Calu3 (cell line): ENCODE results near the gene NSFL1C. TPM values are rescaled to one million over a fixed set of nuclear protein-coding genes. Genes with fewer than 3 reads are reported as not detected.

ENCODE experiments used
- BruUV-seq: library from RNA; stranded (reverse); fragments of 400-500 nt; replicated peaks from 2 replicates; lab custom pipeline; 2021; lab: Mats Ljungman, UMichigan
- CTCF ChIA-PET: fragments of 300-600 bp; sonication (Branson Sonifier 250); formaldehyde crosslinking; loops from one replicate; lab custom pipeline; 2022; ENCODE audit warnings: antibody characterized with exemption; lab: Charles Lee
- DNase-seq: peaks from one replicate; pipeline ENCODE4 v3.0.0; 2022
- H3K27ac Mint-ChIP-seq: one replicate; pipeline ENCODE4 v1.8.0; 2022; ENCODE audit warnings: mixed read lengths; ENCODE audit not compliant: unreplicated experiment
- H3K27me3 Mint-ChIP-seq: one replicate; pipeline ENCODE4 v1.8.0; 2022; ENCODE audit warnings: mixed read lengths; ENCODE audit not compliant: unreplicated experiment
- H3K36me3 Mint-ChIP-seq: one replicate; pipeline ENCODE4 v1.8.0; 2022; ENCODE audit warnings: mild to moderate bottlenecking, moderate library complexity, mixed read lengths; ENCODE audit not compliant: insufficient read depth, unreplicated experiment
- H3K4me1 Mint-ChIP-seq: one replicate; pipeline ENCODE4 v1.8.0; 2022; ENCODE audit warnings: mild to moderate bottlenecking, low read depth, mixed read lengths; ENCODE audit not compliant: unreplicated experiment
- H3K4me3 Mint-ChIP-seq: one replicate; pipeline ENCODE4 v1.8.0; 2022; ENCODE audit warnings: mild to moderate bottlenecking, low read depth, moderate library complexity, mixed read lengths; ENCODE audit not compliant: unreplicated experiment
- H3K9me3 Mint-ChIP-seq: one replicate; pipeline ENCODE4 v1.8.0; 2022; ENCODE audit warnings: low read depth, mixed read lengths; ENCODE audit not compliant: unreplicated experiment
- intact Hi-C: fragments of 100-400 bp; cut with micrococcal nuclease; formaldehyde crosslinking; loops from one replicate; pipeline ENCODE4 v1.10.0; 2022; ENCODE audit not compliant: unreplicated experiment
- total RNA-seq: library from RNA; stranded (reverse); gene quantifications from 2 replicates; pipeline ENCODE4 v1.2.3, GENCODE V29; 2022
- TF ChIP-seq, protein P1 (sequence below): fragments of 200-600 bp; IDR thresholded peaks from one replicate; pipeline ENCODE4 v1.8.0; 2022; ENCODE audit warnings: antibody characterized with exemption; ENCODE audit not compliant: unreplicated experiment

NSFL1C gene
- total RNA-seq, 1 experiment from 2014 or later = 81.0 TPM

GRCh38 chr20:1490643-1491195 is 24.1 kb upstream of the NSFL1C start:
- BruUV-seq = no TSS peak
- no peaks in the 10 kb centered on the region for H3K36me3 Mint-ChIP-seq
- TF ChIP-seq, protein P1, sequence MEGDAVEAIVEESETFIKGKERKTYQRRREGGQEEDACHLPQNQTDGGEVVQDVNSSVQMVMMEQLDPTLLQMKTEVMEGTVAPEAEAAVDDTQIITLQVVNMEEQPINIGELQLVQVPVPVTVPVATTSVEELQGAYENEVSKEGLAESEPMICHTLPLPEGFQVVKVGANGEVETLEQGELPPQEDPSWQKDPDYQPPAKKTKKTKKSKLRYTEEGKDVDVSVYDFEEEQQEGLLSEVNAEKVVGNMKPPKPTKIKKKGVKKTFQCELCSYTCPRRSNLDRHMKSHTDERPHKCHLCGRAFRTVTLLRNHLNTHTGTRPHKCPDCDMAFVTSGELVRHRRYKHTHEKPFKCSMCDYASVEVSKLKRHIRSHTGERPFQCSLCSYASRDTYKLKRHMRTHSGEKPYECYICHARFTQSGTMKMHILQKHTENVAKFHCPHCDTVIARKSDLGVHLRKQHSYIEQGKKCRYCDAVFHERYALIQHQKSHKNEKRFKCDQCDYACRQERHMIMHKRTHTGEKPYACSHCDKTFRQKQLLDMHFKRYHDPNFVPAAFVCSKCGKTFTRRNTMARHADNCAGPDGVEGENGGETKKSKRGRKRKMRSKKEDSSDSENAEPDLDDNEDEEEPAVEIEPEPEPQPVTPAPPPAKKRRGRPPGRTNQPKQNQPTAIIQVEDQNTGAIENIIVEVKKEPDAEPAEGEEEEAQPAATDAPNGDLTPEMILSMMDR = no peak
- intact Hi-C loops = no loop called here
- H3K27ac Mint-ChIP-seq = no peak overlapping the region
- H3K4me3 Mint-ChIP-seq = no peak overlapping the region
- no peaks in the 10 kb centered on the region for H3K27me3 Mint-ChIP-seq
- CTCF ChIA-PET = interaction anchor here (1.1 to 2.2 kb wide), 3 partner anchors 13 to 22 kb away, joined by 3 to 14 read pairs (median 4); no protein-coding TSS in a partner anchor
- H3K9me3 Mint-ChIP-seq = no peaks in the 10 kb centered on the region
- H3K4me1 Mint-ChIP-seq = peaks cover 23% of the 10 kb centered on the region
- DNase-seq = no peak

- peak overlapping the region; percentile 68 for H3K27ac Mint-ChIP-seq
- peaks cover 31% of the 10 kb centered on the region for H3K4me1 Mint-ChIP-seq
- DNase-seq = peak; percentile 41
- no peak overlapping the region for H3K4me3 Mint-ChIP-seq
- no peaks in the 10 kb centered on the region for H3K36me3 Mint-ChIP-seq
- TF ChIP-seq, protein P1 = no peak
- no peaks in the 10 kb centered on the region for H3K9me3 Mint-ChIP-seq
- intact Hi-C loops = no loop called here
- CTCF ChIA-PET = interaction anchor here (0.9 to 2.2 kb wide), 5 partner anchors 10 to 28 kb away, joined by 3 to 14 read pairs (median 4); no protein-coding TSS in a partner anchor
- BruUV-seq = no TSS peak
- H3K27me3 Mint-ChIP-seq = no peaks in the 10 kb centered on the region
Observed at GRCh38 chr20:1489764-1490436, 23.3 kb upstream of the NSFL1C start.

DNA sequence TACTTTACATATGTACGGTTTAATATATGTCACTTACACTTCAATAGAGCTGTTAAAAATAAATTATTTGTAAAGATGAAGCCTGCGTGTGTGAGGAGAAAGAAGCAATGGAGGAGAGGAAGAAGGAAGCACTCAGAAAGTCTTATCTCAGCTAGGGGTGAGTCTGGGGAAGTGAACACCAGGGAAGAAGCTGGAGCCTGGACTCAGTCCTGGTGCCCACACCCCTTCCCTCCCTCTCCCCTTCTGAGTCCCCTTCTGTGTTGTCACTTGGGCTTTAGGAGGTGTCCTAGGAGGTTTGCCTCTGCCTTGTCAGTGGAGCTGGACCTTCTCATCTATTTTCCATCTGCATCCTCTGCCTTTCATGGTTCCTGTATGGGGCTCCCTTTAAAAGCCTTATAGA is 22.7 kb upstream of the NSFL1C start:
- no peaks in the 10 kb centered on the region for H3K9me3 Mint-ChIP-seq
- H3K4me1 Mint-ChIP-seq = peaks cover 37% of the 10 kb centered on the region
- BruUV-seq = no TSS peak
- TF ChIP-seq, protein P1 = no peak
- peak overlapping the region; percentile 68 for H3K27ac Mint-ChIP-seq
- no peak overlapping the region for H3K4me3 Mint-ChIP-seq
- H3K27me3 Mint-ChIP-seq = no peaks in the 10 kb centered on the region
- no peaks in the 10 kb centered on the region for H3K36me3 Mint-ChIP-seq
- CTCF ChIA-PET = interaction anchor here (0.9 to 2.2 kb wide), 4 partner anchors 11 to 28 kb away, joined by 3 to 14 read pairs (median 4); no protein-coding TSS in a partner anchor
- no peak for DNase-seq
- intact Hi-C loops = no loop called here

DNA sequence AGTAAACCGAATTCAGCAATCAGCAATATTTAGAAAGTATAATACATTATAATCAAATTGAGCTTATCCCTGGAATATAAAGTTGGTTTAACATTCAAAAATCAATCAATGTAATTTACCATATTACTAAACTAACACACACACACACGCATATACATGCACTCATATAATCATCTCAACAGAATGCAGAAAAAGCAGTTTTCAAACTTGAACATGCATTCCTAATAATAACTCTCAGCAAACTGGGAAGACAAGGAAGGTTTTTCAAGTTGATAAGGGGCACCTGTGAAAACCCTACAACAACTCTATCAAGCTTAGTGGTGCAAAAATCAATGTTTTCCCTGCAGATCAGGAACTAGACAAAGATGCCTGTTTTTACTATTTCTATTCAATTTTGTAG is 19.9 kb upstream of the NSFL1C start:
- BruUV-seq = no TSS peak
- H3K9me3 Mint-ChIP-seq = no peaks in the 10 kb centered on the region
- TF ChIP-seq, protein P1 = no peak
- no peaks in the 10 kb centered on the region for H3K27me3 Mint-ChIP-seq
- no peaks in the 10 kb centered on the region for H3K36me3 Mint-ChIP-seq
- H3K4me1 Mint-ChIP-seq = peaks cover 43% of the 10 kb centered on the region
- DNase-seq = no peak
- no peak overlapping the region for H3K27ac Mint-ChIP-seq
- H3K4me3 Mint-ChIP-seq = no peak overlapping the region
- CTCF ChIA-PET = interaction anchor here (1.2 kb wide), 1 partner anchor 17 kb away, joined by 4 read pairs; no protein-coding TSS in a partner anchor
- intact Hi-C loops = no loop called here
